PC-9 (cell line): Measurements from ENCODE around the gene BCR.

Experiments used
- EZH2 ChIP-seq: fragments of 200-600 bp; sonication (generic); IDR thresholded peaks from 2 replicates; pipeline ENCODE4 v1.8.0; 2017; ENCODE audit warnings: antibody characterized with exemption, low read depth
- TF ChIP-seq, protein P1 (sequence below): fragments of 200-600 bp; sonication (generic); conservative IDR thresholded peaks from 2 replicates; pipeline ENCODE4 v1.6.1; 2017; ENCODE audit warnings: mixed run types, antibody characterized with exemption, mild to moderate bottlenecking, moderate library complexity

- TF ChIP-seq, protein P1, sequence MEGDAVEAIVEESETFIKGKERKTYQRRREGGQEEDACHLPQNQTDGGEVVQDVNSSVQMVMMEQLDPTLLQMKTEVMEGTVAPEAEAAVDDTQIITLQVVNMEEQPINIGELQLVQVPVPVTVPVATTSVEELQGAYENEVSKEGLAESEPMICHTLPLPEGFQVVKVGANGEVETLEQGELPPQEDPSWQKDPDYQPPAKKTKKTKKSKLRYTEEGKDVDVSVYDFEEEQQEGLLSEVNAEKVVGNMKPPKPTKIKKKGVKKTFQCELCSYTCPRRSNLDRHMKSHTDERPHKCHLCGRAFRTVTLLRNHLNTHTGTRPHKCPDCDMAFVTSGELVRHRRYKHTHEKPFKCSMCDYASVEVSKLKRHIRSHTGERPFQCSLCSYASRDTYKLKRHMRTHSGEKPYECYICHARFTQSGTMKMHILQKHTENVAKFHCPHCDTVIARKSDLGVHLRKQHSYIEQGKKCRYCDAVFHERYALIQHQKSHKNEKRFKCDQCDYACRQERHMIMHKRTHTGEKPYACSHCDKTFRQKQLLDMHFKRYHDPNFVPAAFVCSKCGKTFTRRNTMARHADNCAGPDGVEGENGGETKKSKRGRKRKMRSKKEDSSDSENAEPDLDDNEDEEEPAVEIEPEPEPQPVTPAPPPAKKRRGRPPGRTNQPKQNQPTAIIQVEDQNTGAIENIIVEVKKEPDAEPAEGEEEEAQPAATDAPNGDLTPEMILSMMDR, result no peak
- TF ChIP-seq EZH2, result no peak
Measured at GRCh38 chr22:23286296-23286695, 106.0 kb downstream of the BCR start.
